Mammary epithelial cell (primary cell): ENCODE data around the gene MRPL11.

ENCODE experiments used
- CTCF ChIP-seq, 2 donors: IDR thresholded peaks in 1 of 2; conservative IDR thresholded peaks in 1 of 2; 2 replicates each; pipeline ENCODE4 v1.5.1; 2011 to 2012; ENCODE audit warnings: inconsistent platforms in 2 of 2, low read length in 2 of 2, mild to moderate bottlenecking in 2 of 2, control low read depth in 1 of 2, low read depth in 1 of 2; ENCODE audit not compliant: insufficient read depth in 1 of 2; ENCODE audit errors: extremely low read depth in 1 of 2
- EZH2 ChIP-seq: IDR thresholded peaks from 2 replicates; pipeline ENCODE4 v1.6.1; 2012; ENCODE audit warnings: low read length, inconsistent platforms, borderline replicate concordance

GRCh38 chr11:66467034-66467659, 28.5 kb upstream of the MRPL11 start:
- TF ChIP-seq CTCF (conservative IDR thresholded peaks at IDR 0.05 in 1 of 2, IDR thresholded peaks at IDR 0.05 in 1 of 2; ENCODE audit: extremely low read depth in 1 of 2, insufficient read depth in 1 of 2, low read depth in 1 of 2, low read length in 2 of 2) (peak in 1 of 2 donors; percentile 13), EZH2 (no peak)
